Measurements from ENCODE around the gene MRM2.

The MRM2 gene

GRCh38 chr7:2241580-2242540 is at the start of gene MRM2, which contains the start of gene NUDT1:
Gene MRM2, minus strand, starts transcription at chr7:2242205. Its CDS starts 36 bp downstream, at chr7:2242169.
Gene NUDT1, plus strand, starts transcription at chr7:2242226. Its CDS starts 2,349 bp downstream, at chr7:2244575.
- TF ChIP-seq, protein P1, sequence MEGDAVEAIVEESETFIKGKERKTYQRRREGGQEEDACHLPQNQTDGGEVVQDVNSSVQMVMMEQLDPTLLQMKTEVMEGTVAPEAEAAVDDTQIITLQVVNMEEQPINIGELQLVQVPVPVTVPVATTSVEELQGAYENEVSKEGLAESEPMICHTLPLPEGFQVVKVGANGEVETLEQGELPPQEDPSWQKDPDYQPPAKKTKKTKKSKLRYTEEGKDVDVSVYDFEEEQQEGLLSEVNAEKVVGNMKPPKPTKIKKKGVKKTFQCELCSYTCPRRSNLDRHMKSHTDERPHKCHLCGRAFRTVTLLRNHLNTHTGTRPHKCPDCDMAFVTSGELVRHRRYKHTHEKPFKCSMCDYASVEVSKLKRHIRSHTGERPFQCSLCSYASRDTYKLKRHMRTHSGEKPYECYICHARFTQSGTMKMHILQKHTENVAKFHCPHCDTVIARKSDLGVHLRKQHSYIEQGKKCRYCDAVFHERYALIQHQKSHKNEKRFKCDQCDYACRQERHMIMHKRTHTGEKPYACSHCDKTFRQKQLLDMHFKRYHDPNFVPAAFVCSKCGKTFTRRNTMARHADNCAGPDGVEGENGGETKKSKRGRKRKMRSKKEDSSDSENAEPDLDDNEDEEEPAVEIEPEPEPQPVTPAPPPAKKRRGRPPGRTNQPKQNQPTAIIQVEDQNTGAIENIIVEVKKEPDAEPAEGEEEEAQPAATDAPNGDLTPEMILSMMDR (IDR thresholded peaks at IDR 0.05; ENCODE audit: low read depth, low read length), result no peak
- peak; percentile 68 for DNase-seq (ENCODE audit: low read depth, low spot score)
- in situ Hi-C loops (cut with HindIII; ENCODE audit: low sequenced_read_pairs), result no loop called here
- H3K4me3 ChIP-seq (ENCODE audit: low read depth, low read length), result peak within 1 kb of the TSS; percentile 83

- DNase-seq (ENCODE audit: low read depth, low spot score), result no peak
- in situ Hi-C loops (cut with HindIII; ENCODE audit: low sequenced_read_pairs), result no loop called here
- TF ChIP-seq, protein P1 (IDR thresholded peaks at IDR 0.05; ENCODE audit: low read depth, low read length), result no peak
- H3K4me3 ChIP-seq (ENCODE audit: low read depth, low read length), result no peak overlapping the region
These were observed 48.9 kb upstream of the MRM2 start for GRCh38 chr7:2290877-2291276.

DNA sequence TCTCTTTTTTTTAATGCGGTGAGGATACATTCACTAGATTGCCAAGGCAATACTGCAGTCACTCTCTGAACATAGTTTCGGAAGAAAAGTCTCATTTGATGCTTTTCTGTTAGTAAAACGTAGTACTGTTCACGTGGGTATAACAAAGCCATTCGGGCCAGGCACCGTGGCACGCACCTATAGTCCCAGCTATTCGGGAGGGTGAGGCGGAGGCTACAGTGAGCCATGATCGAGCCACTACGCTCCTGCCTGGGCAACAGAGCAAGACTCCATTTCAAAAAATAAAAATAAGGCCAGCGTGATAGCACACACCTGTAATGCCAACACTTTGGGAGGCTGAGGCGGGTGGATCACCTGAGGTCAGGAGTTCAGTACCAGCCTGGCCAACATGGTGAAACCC is 47.6 kb upstream of the MRM2 start:
- no peak for DNase-seq (ENCODE audit: low read depth, low spot score)
- H3K4me3 ChIP-seq (ENCODE audit: low read depth, low read length), result no peak overlapping the region
- TF ChIP-seq, protein P1 (IDR thresholded peaks at IDR 0.05; ENCODE audit: low read depth, low read length), result no peak

GRCh38 chr7:2289111-2289586 is 47.1 kb upstream of the MRM2 start:
- H3K4me3 ChIP-seq (ENCODE audit: low read depth, low read length), result no peak overlapping the region
- TF ChIP-seq, protein P1 (IDR thresholded peaks at IDR 0.05; ENCODE audit: low read depth, low read length), result no peak
- in situ Hi-C loops (cut with HindIII; ENCODE audit: low sequenced_read_pairs), result no loop called here
- no peak for DNase-seq (ENCODE audit: low read depth, low spot score)

More for the DNA sequence above, 47.6 kb upstream of the MRM2 start:
- in situ Hi-C loops (cut with HindIII; ENCODE audit: low sequenced_read_pairs), result no loop called here

GRCh38 chr7:2288503-2288902 is 46.5 kb upstream of the MRM2 start:
- in situ Hi-C loops (cut with HindIII; ENCODE audit: low sequenced_read_pairs), result no loop called here
- no peak for DNase-seq (ENCODE audit: low read depth, low spot score)
- TF ChIP-seq, protein P1 (IDR thresholded peaks at IDR 0.05; ENCODE audit: low read depth, low read length), result no peak
- H3K4me3 ChIP-seq (ENCODE audit: low read depth, low read length), result no peak overlapping the region

DNA sequence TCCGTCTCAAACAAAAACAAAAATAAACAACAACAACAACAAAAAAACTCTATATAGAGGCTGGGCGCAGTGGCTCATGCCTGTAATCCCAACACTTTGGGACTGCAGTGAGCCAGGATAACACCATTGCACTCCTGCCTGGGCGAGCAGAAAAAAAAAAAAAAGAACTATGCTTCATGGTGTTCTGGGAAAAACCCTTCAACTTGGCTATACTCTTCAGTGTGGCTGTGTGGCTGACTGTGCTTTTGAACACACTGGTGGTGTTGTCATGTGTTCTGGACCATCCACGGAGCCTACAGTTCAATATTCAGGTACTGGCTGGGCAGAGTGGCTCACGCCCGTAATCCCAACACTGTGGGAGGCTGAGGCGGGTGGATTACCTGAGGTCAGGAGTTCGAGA is 45.7 kb upstream of the MRM2 start:
- TF ChIP-seq, protein P1 (IDR thresholded peaks at IDR 0.05; ENCODE audit: low read depth, low read length), result no peak
- in situ Hi-C loops (cut with HindIII; ENCODE audit: low sequenced_read_pairs), result no loop called here
- no peak overlapping the region for H3K4me3 ChIP-seq (ENCODE audit: low read depth, low read length)
- DNase-seq (ENCODE audit: low read depth, low spot score), result no peak
